ENCODE measurements around the gene DNAJC25.

- TF ChIP-seq CTCF (tag by site-specific recombination; IDR thresholded peaks at IDR 0.05) (no peak), ZNF155 (tag by site-specific recombination; IDR thresholded peaks at IDR 0.05) (no peak), ZNF792 (tag by site-specific recombination; IDR thresholded peaks at IDR 0.05) (no peak), GLI2 (tag by site-specific recombination; IDR thresholded peaks at IDR 0.05; ENCODE audit: borderline replicate concordance, low read depth) (no peak), PRDM10 (tag by site-specific recombination; IDR thresholded peaks at IDR 0.05) (no peak), ZNF121 (tag by site-specific recombination; IDR thresholded peaks at IDR 0.05) (no peak), ZNF223 (tag by site-specific recombination; IDR thresholded peaks at IDR 0.05) (no peak), ZSCAN30 (tag by site-specific recombination; IDR thresholded peaks at IDR 0.05) (no peak), OSR2 (tag by site-specific recombination; IDR thresholded peaks at IDR 0.05) (no peak), KLF10 (tag by site-specific recombination; IDR thresholded peaks at IDR 0.05) (no peak)
Measured at GRCh38 chr9:111644195-111644772, 13.2 kb downstream of the DNAJC25 start.

Measured in HEK293 (cell line).